ENCODE measurements around the gene C7orf25. TPM values are rescaled to one million over a fixed set of nuclear protein-coding genes. Genes with fewer than 3 reads are reported as not detected.

Gene C7orf25
- total and polyA plus RNA-seq, 10 of the 15 experiments (the other 5 are each of a cell fraction or from before 2014, with no cell fraction given), result 0.63 to 3.2 (median 1.7) TPM

GRCh38 chr7:42952328-42952727 lies 40.5 kb upstream of the C7orf25 start:
- WGBS (ENCODE audit: insufficient coverage, insufficient replicate concordance, low lambda C conversion rate, missing lambda C conversion rate), result 23% methylated on average over 4 of the region's 4 CpGs
- Histone ChIP-seq H2AFZ (ENCODE audit: control insufficient read depth, low read depth, low read length) (no peak overlapping the region), H3K36me3 (ENCODE audit: control insufficient read depth in 2 of 2, insufficient read depth in 2 of 2, low read length in 1 of 2) (no peaks in the 10 kb centered on the region), H3K79me2 (ENCODE audit: control insufficient read depth, insufficient read depth, low read length) (no peaks in the 10 kb centered on the region), H3K4me1 (ENCODE audit: control insufficient read depth, insufficient read depth, low read length) (no peaks in the 10 kb centered on the region), H4K20me1 (ENCODE audit: control insufficient read depth, insufficient read depth) (no peaks in the 10 kb centered on the region), H3K27ac (ENCODE audit: control insufficient read depth, insufficient read depth) (no peak overlapping the region), H3K9ac (ENCODE audit: control insufficient read depth, insufficient read depth, low read length) (no peak overlapping the region), H3K27me3 (replicated peaks in 1 of 2; ENCODE audit: control insufficient read depth in 2 of 2, insufficient read depth in 2 of 2, low read length in 1 of 2) (no peaks in the 10 kb centered on the region), H3K4me2 (ENCODE audit: control insufficient read depth, insufficient read depth) (no peak overlapping the region), H3K9me3 (replicated peaks; ENCODE audit: control insufficient read depth, insufficient read depth, low read length) (no peaks in the 10 kb centered on the region; the same call in 1 of the 3 replicates), H3K4me3 (no peak overlapping the region)
- DNase-seq (ENCODE audit: low read depth, low spot score), result no peak
- ChIA-PET RAD21 (ENCODE audit: unreplicated experiment) (no interaction called here), CTCF (interaction anchor here (1.2 kb wide), 1 partner anchor 9 kb away, joined by 5 read pairs; no protein-coding TSS in a partner anchor), POLR2A (no interaction called here), SMC1A (ENCODE audit: uncharacterized antibody, unreplicated experiment) (no interaction called here)
- FAIRE-seq, result no peak
- ATAC-seq, result no peak
- in situ Hi-C loops (cut with MboI), result no loop called here
- intact Hi-C loops (cut with micrococcal nuclease; ENCODE audit: unreplicated experiment), result no loop called here
- TF ChIP-seq, protein P1, sequence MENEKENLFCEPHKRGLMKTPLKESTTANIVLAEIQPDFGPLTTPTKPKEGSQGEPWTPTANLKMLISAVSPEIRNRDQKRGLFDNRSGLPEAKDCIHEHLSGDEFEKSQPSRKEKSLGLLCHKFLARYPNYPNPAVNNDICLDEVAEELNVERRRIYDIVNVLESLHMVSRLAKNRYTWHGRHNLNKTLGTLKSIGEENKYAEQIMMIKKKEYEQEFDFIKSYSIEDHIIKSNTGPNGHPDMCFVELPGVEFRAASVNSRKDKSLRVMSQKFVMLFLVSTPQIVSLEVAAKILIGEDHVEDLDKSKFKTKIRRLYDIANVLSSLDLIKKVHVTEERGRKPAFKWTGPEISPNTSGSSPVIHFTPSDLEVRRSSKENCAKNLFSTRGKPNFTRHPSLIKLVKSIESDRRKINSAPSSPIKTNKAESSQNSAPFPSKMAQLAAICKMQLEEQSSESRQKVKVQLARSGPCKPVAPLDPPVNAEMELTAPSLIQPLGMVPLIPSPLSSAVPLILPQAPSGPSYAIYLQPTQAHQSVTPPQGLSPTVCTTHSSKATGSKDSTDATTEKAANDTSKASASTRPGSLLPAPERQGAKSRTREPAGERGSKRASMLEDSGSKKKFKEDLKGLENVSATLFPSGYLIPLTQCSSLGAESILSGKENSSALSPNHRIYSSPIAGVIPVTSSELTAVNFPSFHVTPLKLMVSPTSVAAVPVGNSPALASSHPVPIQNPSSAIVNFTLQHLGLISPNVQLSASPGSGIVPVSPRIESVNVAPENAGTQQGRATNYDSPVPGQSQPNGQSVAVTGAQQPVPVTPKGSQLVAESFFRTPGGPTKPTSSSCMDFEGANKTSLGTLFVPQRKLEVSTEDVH (IDR thresholded peaks at IDR 0.05; ENCODE audit: low read depth, partially characterized antibody), result no peak
- TF ChIP-seq CHD1 (IDR thresholded peaks at IDR 0.05; ENCODE audit: low read depth, low read length) (no peak), ZZZ3 (IDR thresholded peaks at IDR 0.05; ENCODE audit: control insufficient read depth, insufficient read length, low read depth) (no peak), PAX5 (IDR thresholded peaks at IDR 0.05; ENCODE audit: borderline replicate concordance, low read depth, low read length) (no peak), BRCA1 (IDR thresholded peaks at IDR 0.05; ENCODE audit: low read depth, low read length) (no peak), BCL11A (IDR thresholded peaks at IDR 0.05; ENCODE audit: low read depth, low read length) (no peak), NR2C2 (IDR thresholded peaks at IDR 0.05; ENCODE audit: borderline replicate concordance, control insufficient read depth, insufficient read length, low read depth) (no peak), WRNIP1 (IDR thresholded peaks at IDR 0.05; ENCODE audit: borderline replicate concordance, low read depth, low read length) (no peak), STAT1 (conservative IDR thresholded peaks at IDR 0.05) (no peak), CEBPB (IDR thresholded peaks at IDR 0.05; ENCODE audit: borderline replicate concordance in 1 of 2, low read depth in 2 of 2, low read length in 2 of 2) (no peak), ZNF217 (IDR thresholded peaks at IDR 0.05) (no peak), MYB (IDR thresholded peaks at IDR 0.05; ENCODE audit: borderline replicate concordance, low read depth, low read length) (no peak), CBFB (IDR thresholded peaks at IDR 0.05; ENCODE audit: low read depth) (no peak), KDM1A (IDR thresholded peaks at IDR 0.05; ENCODE audit: borderline replicate concordance) (no peak), GABPA (IDR thresholded peaks at IDR 0.05; ENCODE audit: low read depth) (no peak), ATF7 (IDR thresholded peaks at IDR 0.05; ENCODE audit: low read depth) (no peak)
- BruUV-seq (replicated peaks), result no TSS peak

Data from GM12878 (cell line).